Activated CD8-positive, alpha-beta memory T cell treated with anti-CD3 and anti-CD28 coated beads, Interleukin-2, amount 50 U/mL, for 4 hours (primary cell): ENCODE measurements around the gene PRR35.

Experiments used
- DNase-seq: peaks from one replicate; pipeline ENCODE4 v3.0.0-alpha.2; 2020

PRR35 gene

DNA sequence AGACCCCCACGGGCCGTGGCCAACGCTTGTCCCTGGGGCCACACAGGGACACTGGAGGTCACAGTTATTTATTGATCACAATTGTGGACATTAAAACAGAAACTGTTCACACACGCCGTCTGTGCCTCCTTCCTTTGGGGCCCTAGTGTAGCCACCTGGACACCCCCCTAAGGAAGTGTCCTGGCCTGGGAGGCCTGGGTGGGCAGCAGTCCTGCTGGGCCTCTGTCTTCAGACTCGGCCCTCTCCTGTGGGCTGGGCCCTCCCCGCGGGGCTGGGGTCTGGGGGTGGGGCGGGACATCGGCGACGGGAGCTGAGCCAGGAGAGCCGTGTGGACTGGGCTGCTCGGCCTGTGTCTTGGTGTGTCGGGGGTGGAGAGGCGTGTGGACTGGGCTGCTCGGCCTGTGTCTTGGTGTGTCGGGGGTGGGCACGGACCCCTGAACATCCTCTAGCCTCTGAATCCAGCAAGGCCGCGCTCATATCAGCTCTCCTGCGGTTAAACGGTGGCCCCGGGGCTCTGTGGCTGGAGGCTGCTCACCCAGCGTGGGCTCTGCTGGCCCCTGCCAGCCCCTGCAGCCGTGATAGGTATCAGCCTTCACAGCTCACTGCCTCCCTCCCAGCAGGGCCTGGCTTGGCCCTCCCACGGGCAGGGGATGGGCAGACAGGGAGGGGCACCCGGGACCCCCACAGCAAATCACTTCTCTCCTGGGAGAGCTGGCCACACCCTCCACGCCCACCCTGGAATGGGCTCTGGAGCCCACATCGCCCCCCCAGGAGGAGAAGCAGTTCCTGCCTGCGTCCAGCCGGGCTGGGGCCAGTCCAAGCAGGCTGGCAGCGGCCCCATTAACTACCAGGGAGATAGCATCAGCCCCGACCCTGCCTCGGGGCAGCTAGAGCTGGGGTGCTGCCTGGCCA lies 5.5 kb downstream of the PRR35 start:
- no peak for DNase-seq

DNA sequence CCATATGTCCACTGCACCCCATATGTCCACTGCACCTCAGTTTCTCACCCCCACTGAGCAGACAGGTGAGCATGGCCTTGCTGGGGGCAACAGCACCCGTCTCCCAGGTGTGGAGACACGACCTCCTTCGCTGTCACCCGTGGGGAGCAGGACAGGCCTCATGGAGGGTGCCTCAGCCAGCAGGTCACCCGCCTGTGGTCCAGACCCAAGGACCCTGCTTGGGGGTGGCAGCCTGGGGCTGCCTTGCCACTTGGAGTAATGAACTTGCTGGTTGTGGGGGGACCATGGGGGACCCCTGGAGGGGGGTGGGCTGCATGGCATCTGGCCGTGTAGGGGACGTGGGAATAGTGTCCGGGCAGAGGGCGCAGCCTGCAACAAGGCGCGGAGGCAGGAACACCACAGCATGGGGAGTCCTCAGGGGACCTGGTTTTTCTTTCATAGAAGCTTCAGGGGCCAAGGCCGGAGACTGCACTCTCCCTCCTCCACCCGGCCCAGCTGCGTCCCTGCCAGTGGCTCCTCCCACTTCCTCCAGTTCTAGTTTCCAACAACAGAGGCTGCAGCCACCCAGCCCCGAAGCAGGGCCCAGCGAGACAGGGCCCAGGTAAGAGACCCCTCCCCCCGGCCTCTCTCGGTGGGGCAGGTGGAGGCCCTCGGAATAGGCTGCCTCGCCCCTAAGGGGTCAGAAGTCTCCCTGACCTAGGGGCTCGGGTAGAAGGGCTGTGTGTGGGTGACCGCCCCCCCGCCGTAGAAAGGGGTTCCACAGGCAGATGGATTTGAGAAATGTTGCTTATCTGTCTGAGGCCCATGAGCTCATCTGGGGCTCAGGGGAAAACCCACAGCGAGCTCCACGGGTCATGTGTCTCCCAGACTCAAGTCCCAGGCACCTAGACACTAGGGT lies 6.5 kb downstream of the PRR35 start, which contains the start of gene NHLRC4:
NHLRC4 (plus strand) TSS at position 531 of the 898 bp plus-strand sequence. CDS start 1,043 bp downstream, outside the sequence.
- DNase-seq = peak; percentile 33

- no peak for DNase-seq
Observed at GRCh38 chr16:567373-568256, 7.4 kb downstream of the PRR35 start.

DNA sequence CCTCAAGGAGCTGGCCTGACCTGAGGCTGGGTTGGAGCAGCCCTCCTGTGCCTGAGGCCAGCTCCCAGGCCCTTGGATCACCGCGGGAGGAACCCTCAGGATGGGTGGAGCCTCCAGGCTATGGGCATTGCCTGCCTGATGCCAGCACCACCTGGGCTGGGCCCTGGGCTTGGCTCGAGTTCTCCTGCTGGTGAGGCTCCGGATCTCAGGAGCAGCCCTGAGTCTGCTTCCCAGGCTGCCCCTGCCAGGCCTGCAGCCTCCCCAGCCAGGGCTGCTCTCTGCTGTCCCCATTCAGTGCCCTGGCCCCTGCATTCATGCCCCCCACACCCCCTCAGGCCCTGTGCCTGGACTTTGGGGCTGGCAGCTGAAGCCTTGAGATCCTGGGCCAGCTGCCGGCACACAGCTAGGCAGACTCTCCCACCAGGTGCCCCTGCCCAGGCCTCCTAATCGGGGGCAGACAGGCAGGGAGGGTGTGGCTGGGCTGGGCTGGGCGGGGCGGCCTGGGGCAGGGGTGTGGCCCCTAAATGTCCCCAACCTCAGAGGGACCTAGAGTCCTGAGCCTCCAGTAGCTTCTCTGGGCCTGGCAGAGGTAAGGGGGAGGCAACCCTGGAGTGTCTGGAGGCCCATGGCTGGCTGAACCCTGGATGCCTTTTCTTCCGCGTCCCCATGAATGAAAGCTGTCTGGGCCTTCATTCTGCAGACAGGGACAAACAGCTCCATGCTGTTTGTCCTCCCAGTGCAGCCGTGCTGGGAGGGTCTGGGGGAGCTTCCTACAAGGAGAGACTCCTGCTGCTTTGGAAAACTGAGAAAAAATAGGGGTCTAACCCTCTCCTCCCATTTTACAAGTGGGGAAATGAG lies 8.4 kb downstream of the PRR35 start:
- DNase-seq = no peak

DNA sequence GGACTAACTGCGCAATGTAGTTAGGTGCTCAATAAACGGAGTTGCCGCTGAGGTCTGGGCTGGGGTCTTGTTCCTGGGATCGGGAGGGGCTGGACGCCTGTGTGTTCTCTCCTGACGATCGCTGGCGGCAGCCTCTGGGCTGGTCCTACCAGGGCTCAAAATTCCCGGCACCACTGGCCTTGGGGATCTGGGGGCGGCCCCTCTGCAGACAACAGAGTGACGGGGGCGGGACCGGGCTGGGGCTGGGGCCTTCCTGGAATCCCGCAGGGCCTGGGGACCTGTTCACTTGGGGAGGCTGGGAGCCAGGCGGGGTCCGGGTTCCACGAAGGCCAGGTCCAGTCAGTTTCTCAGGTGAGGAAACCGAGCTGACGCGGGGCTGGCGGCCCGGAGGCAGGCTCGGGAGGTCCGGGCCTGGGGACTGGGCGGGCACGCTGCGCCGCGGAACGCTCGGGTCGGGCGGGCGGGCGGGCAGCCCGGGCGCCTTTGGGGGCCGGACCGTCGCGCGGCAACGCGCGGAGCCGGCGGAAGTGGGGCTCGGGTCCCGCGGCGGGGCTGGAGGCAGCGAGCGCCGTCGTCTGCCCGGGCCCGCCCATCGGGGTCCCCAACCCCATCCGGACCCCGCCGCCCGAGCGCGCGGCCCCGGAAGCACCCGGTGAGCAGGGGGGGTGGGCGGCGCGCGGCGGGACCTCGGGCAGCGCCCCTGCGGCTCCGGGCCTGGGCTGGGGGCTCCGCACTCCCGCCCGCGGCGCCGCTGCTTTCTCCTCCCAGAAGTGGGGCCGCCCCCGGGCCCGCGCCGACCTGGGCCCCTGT lies 9.5 kb downstream of the PRR35 start, which contains the start of gene PIGQ:
PIGQ (plus strand) TSS at position 524 of the 810 bp plus-strand sequence. CDS start 4,107 bp downstream, outside the sequence.
- peak; percentile 64 for DNase-seq

- no peak for DNase-seq
Observed at GRCh38 chr16:572865-573650, 12.9 kb downstream of the PRR35 start.

- no peak for DNase-seq
Observed at GRCh38 chr16:574021-574760, 14.0 kb downstream of the PRR35 start.

DNA sequence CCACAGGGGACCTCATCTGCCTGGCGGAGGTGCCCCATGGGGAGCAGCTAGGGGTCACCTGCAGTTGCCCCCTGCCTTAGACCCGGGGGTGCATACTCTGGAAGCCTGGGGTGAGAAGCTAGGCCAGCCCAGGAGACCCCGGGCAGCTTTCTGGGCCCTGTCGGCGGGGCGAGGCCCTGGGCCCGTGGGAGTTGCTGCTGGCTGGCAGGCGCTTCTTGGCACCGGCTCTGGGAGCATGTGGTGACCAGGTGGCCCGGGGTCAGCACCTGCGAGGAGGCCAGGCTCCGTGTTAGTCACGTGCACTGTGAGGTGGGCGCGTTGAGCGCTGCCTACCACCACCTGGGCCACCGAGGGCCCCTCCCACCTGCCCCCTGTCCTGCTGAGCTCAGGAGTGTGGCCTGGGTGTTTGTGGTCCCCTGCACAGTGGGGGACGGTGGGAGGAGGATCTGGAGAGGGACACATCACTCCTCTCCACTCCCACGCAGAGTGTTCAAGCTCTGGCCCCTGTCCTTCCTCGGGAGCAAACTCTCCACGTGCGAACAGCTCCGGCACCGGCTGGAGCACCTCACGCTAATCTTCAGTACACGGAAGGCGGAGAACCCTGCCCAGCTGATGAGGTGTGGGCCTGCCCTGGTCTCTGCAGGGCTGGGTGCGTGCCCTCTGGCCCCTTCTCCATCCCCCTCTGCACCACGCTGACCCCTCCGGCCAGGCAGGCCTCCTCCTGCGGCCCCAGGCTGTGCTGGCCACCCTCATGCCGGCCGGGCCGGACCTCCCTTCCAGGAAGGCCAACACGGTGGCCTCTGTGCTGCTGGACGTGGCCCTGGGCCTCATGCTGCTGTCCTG lies 15.4 kb downstream of the PRR35 start:
- DNase-seq = no peak

DNA sequence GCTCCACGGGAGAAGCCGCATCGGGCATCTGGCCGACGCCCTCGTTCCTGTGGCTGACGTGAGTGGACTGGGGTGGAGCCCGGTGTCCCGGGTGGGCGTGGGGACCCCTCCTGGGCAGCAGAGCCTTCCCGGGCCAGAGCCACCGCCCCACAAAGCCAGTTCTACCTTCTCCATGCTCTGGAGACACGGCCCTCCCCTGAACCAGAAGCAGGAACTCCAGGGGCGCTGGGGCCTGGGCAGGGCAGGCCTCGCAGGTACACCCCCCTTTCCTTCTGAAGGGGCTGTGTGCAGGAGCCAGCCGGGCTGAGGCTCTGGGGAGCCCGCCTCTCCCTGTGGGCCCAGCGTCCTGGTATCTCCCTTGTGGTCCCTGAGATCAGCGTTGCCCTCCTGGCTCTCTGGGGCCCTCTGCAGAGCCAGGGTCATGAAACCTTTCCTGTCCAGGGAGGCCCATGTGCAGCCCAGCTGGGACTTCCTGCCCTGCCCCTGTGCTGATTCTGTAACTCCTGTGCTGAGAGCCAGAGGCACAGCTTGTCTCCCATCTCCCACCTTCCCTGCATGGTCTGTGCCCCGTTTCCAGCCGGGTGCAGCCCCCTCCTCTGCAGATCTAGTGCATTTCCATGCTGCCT lies 16.1 kb downstream of the PRR35 start:
- DNase-seq = no peak

DNA sequence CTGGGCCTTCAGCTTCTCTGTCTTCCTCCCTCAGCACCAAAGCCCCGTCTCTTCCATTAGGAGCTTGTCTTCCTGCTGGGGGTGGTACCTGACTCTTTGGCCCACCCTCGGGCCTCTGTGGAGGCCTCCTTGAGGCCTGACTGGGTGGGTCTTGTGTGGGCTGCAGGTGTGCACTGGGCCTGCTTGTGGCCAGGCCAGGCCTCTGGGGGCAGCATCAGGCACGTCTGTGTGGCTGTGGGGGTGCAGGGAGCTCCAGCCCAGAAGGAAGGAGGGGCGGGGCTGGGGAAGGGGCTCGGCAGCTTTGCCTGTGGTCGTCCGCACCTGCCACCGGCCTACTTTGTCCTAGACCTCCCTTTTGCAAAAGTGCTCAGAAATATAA lies 16.6 kb downstream of the PRR35 start:
- no peak for DNase-seq

DNA sequence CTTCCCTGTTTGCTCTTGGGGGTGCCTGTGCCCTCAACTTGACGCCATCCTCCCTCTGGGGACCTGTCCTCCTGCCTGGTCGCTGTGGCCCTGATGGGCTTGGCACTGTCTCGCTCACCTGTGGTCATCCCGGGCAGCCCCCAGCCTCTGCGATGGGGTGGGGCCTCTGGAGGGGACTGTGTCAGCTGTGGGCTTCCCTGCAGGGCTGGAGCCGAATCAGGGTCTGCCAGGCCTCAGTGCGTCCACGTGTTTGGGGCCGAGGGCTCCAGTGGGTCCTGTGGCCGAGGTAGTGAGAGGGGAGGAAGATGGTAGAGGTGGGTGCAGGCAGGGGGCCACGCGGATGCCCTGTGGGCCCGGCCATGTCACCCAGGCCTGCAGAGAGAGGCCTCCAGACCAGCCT lies 17.6 kb downstream of the PRR35 start:
- DNase-seq = no peak

DNA sequence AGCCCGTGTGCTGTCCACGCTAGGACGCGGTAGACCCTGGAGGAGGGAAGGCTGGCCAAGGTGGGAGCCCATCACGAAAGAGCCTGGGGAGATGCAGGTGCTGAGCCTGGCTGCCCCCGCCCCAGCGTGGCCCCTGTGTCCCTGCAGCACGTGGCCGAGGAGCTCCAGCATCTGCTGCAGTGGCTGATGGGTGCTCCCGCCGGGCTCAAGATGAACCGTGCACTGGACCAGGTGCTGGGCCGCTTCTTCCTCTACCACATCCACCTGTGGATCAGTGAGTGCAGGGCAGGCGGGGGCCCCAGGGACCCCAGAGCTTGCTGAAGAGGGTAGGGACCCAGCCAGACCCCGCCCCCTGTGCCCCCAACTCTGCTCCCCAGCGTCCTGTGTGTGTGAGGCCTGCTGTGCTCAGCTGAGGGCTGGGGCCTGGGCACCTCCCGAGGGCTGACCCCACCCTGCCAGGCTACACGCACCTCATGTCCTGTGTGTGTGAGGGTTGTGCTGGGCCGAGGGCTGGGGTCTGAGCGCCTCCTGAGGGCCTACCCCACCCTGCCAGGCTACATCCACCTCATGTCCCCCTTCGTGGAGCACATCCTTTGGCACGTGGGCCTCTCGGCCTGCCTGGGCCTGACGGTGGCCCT lies 18.2 kb downstream of the PRR35 start:
- no peak for DNase-seq

GRCh38 chr16:578870-579405 lies 18.7 kb downstream of the PRR35 start:
- peak; percentile 58 for DNase-seq

DNA sequence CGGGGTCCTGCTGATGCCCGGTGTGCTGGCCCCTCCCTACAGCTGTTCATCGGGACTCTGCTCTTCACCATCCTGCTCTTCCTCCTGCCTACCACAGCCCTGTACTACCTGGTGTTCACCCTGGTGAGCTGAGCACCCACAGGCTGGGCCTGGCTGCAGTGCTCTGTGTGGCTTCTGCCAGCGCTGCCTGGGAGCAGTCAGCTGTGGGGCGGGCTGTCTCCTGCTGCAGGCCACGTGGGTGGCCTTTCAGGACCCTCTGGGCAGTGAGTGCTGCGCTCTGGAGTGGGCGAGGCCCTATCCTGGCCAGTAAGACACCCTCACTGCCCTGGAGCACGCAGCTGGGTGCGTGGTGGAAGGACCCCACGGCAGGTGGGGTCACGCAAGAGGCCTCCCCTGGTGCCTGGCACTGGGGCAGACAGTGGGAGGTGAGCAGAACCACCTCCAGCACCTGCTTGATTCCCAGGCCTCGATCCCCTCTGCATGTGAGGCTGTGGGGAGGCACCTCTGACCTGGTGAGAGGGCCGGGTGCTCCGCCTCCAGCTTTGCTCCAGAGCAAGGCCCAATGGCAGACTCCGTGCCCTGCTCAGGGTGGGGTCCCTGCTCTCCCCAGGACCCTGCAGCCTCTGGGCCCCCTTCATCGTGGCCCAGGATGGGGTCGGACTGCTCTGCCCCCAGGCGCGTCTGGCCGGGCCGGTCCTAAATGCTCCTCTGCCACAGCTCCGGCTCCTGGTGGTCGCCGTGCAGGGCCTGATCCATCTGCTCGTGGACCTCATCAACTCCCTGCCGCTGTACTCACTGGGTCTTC lies 20.1 kb downstream of the PRR35 start:
- DNase-seq = no peak

- no peak for DNase-seq
Observed at GRCh38 chr16:580946-581498, 20.8 kb downstream of the PRR35 start.

GRCh38 chr16:582218-582613 lies 22.0 kb downstream of the PRR35 start:
- no peak for DNase-seq
